Heart left ventricle (tissue), 16 donors: ENCODE measurements around the gene ST8SIA6. TPM values are rescaled to one million over a fixed set of nuclear protein-coding genes. Genes with fewer than 3 reads are reported as not detected.

Experiments
- ATAC-seq, 4 donors: fragments of 200-7000 bp; cut with Tn5 transposase; one replicate each; pipeline ENCODE4 v1.9.1; 2020 to 2022; ENCODE audit warnings: moderate library complexity in 4 of 4, mild to moderate bottlenecking in 3 of 4, moderate number of reproducible peaks in 1 of 4
- DNase-seq, 5 donors: peaks; one replicate each; pipeline ENCODE4 v3.0.0-alpha.2; 2020
- H3K27ac ChIP-seq, 12 donors: fragments of 200-600 bp; sonication (generic) in 4 of 12; one replicate each; pipeline versions ENCODE4 v1.5.0 to v1.8.0; 2016 to 2022; ENCODE audit warnings: mild to moderate bottlenecking in 2 of 12
- H3K27me3 ChIP-seq, 9 donors: fragments of 200-600 bp; sonication (generic) in 2 of 9; one replicate each; pipeline versions ENCODE4 v1.5.1 to v1.8.0; 2016 to 2022; ENCODE audit warnings: mild to moderate bottlenecking in 3 of 9
- H3K36me3 ChIP-seq, 9 donors: fragments of 200-600 bp; sonication (generic) in 2 of 9; one replicate each; pipeline versions ENCODE4 v1.5.0 to v1.8.0; 2018 to 2022; ENCODE audit warnings: mild to moderate bottlenecking in 2 of 9
- H3K4me1 ChIP-seq, 12 donors: fragments of 200-600 bp; sonication (generic) in 4 of 12; one replicate each; pipeline versions ENCODE4 v1.5.0 to v1.8.0; 2016 to 2022; ENCODE audit warnings: mild to moderate bottlenecking in 3 of 12
- H3K4me3 ChIP-seq, 12 donors: fragments of 200-600 bp; sonication (generic) in 4 of 12; one replicate each; pipeline versions ENCODE4 v1.5.0 to v1.8.0; 2017 to 2022; ENCODE audit warnings: mild to moderate bottlenecking in 9 of 12, moderate library complexity in 4 of 12
- H3K9me3 ChIP-seq, 12 donors: fragments of 200-600 bp; sonication (generic) in 4 of 12; one replicate each; pipeline versions ENCODE4 v1.5.0 to v1.8.0; 2016 to 2022; ENCODE audit warnings: mild to moderate bottlenecking in 1 of 12
- CTCF ChIP-seq, 12 donors: fragments of 200-600 bp; sonication (generic) in 4 of 12; IDR thresholded peaks; one replicate each; pipeline versions ENCODE4 v1.5.0 to v1.8.0; 2018 to 2022; ENCODE audit warnings: antibody characterized with exemption in 12 of 12, mild to moderate bottlenecking in 5 of 12
- POLR2A ChIP-seq, 2 donors: fragments of 450-650 bp; IDR thresholded peaks; one replicate each; pipeline ENCODE4 v1.6.1; 2017; ENCODE audit warnings: antibody characterized with exemption in 2 of 2, mild to moderate bottlenecking in 2 of 2, moderate library complexity in 2 of 2
- WGBS, 4 donors: extraction: QIAGEN DNeasy Blood & Tissue Kit in 2 of 4; methylation state at CpG; one replicate each; pipeline versions ENCODE4 v1.1.5 to v1.1.7; 2013 to 2018; 5-methylcytosine and 5-hydroxymethylcytosine counted together
- intact Hi-C, 10 donors: fragments of 100-400 bp; cut with DNase I; formaldehyde crosslinking; loops; one replicate each; pipeline versions ENCODE4 v1.11.1 to v1.14.2; 2022
- polyA plus RNA-seq, 2 donors: library from polyadenylated mRNA; stranded (reverse); fragments of 200-250 nt; gene quantifications; one replicate each; pipeline ENCODE4 v1.2.3, GENCODE V29; 2013
- total RNA-seq, 9 donors: library from RNA; depleted of rRNA in 2 of 9; stranded (reverse); fragments of >200 nt in 2 of 9; fragmentation: NEBNext Ultra II Directional in 3 of 9; extraction: Animal tissue kit (Norgen Biotek cat#: 25700) in 3 of 9; gene quantifications; one replicate each; pipeline versions ENCODE4 v1.1.0 to v1.2.4, GENCODE V29; 2016 to 2023
- donor health status: ischemic (EF 13 %, LVEDD 7.1; RV severe dilation, severe dysfunction).
- donor health status: healthy with polysubstance abuse.
- donor health status: DM: no; HTN: yes; CAD: no.
- donor health status: DM: no; HTN: no; CAD: no.
- donor health status: ischemic (EF 25% LVEDD 6.9; RV normal size, moderate dysfunction).
- donor health status: ischemic (EF 25% LVEDD 5.7; RV mildly dilated, moderate dysfunction).
- donor health status: healthy.
- donor health status: DM: yes; HTN: yes; CAD: no.
- donor health status: ischemic (EF 35%, LVEDD 5.7; RV mildly dilated, moderate dysfunction).
- donor health status: nonischemic (EF 11% LVEDD 7.7; RV severe dilation, severe dysfunction).
- donor health status: DM: yes; HTN: yes; CAD: no.
- donor health status: PGD.
- donor health status: ischemic (EF 29% LVEDD 5.4; RV normal size, mild dysfunction).
- donor health status: nonischemic (EF 23%, LVEDD 6.1; RV moderate dilation, normal function).

Gene ST8SIA6
- total and polyA plus RNA-seq, 11 donors = 0.80 to 10.1 (median 5.0) TPM

- H3K4me3 ChIP-seq = no peak overlapping the region
- H3K4me1 ChIP-seq = no peaks in the 10 kb centered on the region
- H3K27me3 ChIP-seq = no peaks in the 10 kb centered on the region
- no peak for DNase-seq
- intact Hi-C loops = no loop called here
- no peak for ATAC-seq
- WGBS, 4 donors = 59 to 68% (median 65%) methylated on average over 2 of the region's 2 CpGs
- peaks cover 0 to 4% (median 0%) of the 10 kb centered on the region in 9 donors for H3K36me3 ChIP-seq
- no peak overlapping the region for H3K27ac ChIP-seq
- no peaks in the 10 kb centered on the region for H3K9me3 ChIP-seq
- no peak for TF ChIP-seq POLR2A (IDR thresholded peaks at IDR 0.05)
- TF ChIP-seq CTCF (IDR thresholded peaks at IDR 0.05) = no peak
Measured at GRCh38 chr10:17356820-17357219, 97.6 kb downstream of the ST8SIA6 start.

- no peak for TF ChIP-seq POLR2A (IDR thresholded peaks at IDR 0.05)
- TF ChIP-seq CTCF (IDR thresholded peaks at IDR 0.05) = no peak
- WGBS, 4 donors = 60 to 72% (median 67%) methylated on average over 5 of the region's 5 CpGs
- DNase-seq (no peak), ATAC-seq (no peak)
- Histone ChIP-seq H3K27me3 (no peaks in the 10 kb centered on the region), H3K36me3 (peaks cover 0 to 4% (median 0%) of the 10 kb centered on the region in 9 donors), H3K9me3 (no peaks in the 10 kb centered on the region), H3K4me1 (peaks cover 0 to 1% (median 0%) of the 10 kb centered on the region in 12 donors), H3K27ac (no peak overlapping the region), H3K4me3 (no peak overlapping the region)
- intact Hi-C loops = no loop called here
Measured at GRCh38 chr10:17354781-17355180, 99.6 kb downstream of the ST8SIA6 start.

GRCh38 chr10:17353568-17354300, 100.7 kb downstream of the ST8SIA6 start:
- Histone ChIP-seq H3K9me3 (no peaks in the 10 kb centered on the region), H3K27me3 (no peaks in the 10 kb centered on the region), H3K36me3 (no peaks in the 10 kb centered on the region), H3K4me1 (peaks cover 0 to 9% (median 1%) of the 10 kb centered on the region in 12 donors), H3K4me3 (no peak overlapping the region), H3K27ac (no peak overlapping the region)
- DNase-seq (no peak), ATAC-seq (no peak)
- intact Hi-C loops = no loop called here
- WGBS, 4 donors = 77 to 89% (median 89%) methylated on average over 7 of the region's 7 CpGs
- TF ChIP-seq CTCF (IDR thresholded peaks at IDR 0.05) (no peak), POLR2A (IDR thresholded peaks at IDR 0.05) (no peak)

- H3K27me3 ChIP-seq = no peaks in the 10 kb centered on the region
- H3K9me3 ChIP-seq = no peaks in the 10 kb centered on the region
- no peak overlapping the region for H3K4me3 ChIP-seq
- WGBS, 4 donors = 90 to 97% (median 94%) methylated on average over 2 of the region's 2 CpGs
- no peak for TF ChIP-seq POLR2A (IDR thresholded peaks at IDR 0.05)
- no peak for TF ChIP-seq CTCF (IDR thresholded peaks at IDR 0.05)
- H3K36me3 ChIP-seq = no peaks in the 10 kb centered on the region
- no peak for DNase-seq
- no peak overlapping the region for H3K27ac ChIP-seq
- H3K4me1 ChIP-seq = peaks cover 0 to 17% (median 4%) of the 10 kb centered on the region in 12 donors
- intact Hi-C loops = no loop called here
- ATAC-seq = no peak
Measured at GRCh38 chr10:17352583-17352982, 101.8 kb downstream of the ST8SIA6 start.
